GM18499 (cell line): ENCODE measurements around the gene CORO2A.
"Not testable (repeated sequence)": the region's sequence is repeated elsewhere in the genome, so short reads cannot be mapped to it uniquely, and the experiment has no call there.

Experiments
- ATAC-seq: cut with Tn5 transposase; IDR thresholded peaks from one replicate; pipeline ENCODE4 v1.9.1; 2021; ENCODE audit warnings: moderate number of reproducible peaks; ENCODE audit not compliant: insufficient read depth, unreplicated experiment

CORO2A gene

DNA sequence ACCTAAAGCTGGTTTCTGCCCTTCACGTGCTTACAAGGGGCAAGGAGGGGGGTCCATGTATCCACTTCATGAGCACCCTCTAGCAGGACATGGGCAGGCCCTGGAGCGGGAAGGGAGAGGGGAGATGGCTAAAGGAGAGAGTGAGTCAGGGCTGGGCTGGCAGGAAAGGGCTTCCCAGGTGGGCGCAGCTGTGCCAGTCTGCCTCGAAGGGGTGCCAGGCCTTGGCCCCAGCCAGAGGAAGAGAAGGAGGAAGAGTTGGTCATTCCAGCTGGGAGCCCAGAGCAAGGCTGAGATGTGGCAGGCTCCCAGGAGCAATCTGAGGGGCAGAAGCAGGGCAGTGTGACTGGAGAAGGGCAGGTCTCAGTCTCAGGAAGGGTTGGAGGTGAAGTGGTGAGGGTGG, 98.1 kb downstream of the CORO2A start:
- no peak for ATAC-seq

DNA sequence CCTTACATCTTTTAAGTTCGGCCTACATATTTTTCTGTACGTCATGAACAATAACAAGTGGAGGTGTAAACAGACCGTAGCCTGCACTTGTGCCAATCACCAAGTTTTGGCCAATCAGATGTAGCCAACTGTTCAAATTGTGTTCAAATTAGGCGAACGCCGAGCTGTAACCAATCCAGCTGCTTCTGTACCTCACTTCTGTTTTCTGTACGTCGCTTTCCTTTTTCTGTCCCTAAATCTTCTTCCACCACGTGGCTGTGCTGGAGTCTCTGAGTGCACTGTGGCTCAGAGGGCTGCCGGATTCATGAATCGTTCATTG, 99.9 kb downstream of the CORO2A start:
- ATAC-seq: no peak

DNA sequence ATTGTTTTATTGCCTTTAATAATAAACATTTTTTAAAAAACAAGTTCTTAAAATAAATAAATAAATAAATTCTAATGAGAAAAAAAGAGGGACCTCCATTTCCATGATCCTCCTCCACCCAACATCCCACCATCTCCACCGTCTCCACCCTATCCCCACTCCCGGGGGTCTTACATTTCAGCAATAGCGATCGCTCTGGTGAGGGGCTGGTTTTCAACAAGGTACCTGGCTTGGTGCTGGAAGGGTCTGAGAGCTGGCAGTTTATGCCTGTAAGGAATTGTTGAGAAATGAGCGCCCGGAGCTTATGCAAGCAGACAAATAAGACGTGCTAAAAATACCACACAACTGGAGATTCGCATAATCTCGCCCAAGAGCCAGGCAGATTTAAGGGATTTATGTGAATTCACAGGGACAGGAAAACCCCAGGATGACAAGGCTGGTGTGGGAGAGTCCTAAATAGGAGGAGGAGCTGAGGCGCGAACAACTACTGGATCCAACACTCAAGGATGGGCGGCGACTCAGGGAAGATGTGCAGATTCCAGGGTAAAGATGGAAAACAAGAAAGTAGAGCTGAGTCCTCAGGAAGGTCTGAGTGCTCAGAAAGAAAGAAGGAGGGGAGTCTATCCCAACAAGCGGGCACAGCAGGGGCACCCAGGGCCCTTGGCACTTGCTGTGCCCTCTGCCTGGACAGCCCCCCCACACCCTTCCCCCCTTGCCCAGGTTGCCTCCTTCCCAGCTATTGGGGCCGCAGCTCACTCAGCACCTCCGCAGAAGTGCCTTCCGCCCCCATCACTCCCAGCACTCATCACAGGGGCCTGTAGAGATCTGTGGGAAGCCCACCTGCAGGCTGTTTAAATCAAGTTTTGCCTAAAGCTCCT, 100.5 kb downstream of the CORO2A start:
- ATAC-seq: no peak

DNA sequence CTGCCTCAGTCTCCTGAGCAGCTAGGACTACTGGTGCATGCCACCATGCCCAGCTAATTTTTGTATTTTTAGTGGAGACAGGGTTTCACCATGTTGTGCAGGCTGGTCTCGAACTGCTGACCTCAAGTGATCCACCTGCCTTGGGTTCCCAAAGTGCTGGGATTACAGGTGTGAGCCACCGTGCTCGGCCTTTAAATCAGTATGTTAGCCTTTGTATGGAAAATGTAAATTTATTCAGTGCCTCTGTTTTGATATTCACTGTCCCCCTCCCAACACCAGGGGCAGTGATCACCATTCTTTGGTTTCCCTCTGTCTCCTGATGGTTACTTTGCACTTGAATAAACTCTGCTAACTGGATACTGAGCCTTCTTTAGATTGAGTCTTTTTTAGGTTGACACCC, 101.8 kb downstream of the CORO2A start:
- ATAC-seq: not testable (repeated sequence)

DNA sequence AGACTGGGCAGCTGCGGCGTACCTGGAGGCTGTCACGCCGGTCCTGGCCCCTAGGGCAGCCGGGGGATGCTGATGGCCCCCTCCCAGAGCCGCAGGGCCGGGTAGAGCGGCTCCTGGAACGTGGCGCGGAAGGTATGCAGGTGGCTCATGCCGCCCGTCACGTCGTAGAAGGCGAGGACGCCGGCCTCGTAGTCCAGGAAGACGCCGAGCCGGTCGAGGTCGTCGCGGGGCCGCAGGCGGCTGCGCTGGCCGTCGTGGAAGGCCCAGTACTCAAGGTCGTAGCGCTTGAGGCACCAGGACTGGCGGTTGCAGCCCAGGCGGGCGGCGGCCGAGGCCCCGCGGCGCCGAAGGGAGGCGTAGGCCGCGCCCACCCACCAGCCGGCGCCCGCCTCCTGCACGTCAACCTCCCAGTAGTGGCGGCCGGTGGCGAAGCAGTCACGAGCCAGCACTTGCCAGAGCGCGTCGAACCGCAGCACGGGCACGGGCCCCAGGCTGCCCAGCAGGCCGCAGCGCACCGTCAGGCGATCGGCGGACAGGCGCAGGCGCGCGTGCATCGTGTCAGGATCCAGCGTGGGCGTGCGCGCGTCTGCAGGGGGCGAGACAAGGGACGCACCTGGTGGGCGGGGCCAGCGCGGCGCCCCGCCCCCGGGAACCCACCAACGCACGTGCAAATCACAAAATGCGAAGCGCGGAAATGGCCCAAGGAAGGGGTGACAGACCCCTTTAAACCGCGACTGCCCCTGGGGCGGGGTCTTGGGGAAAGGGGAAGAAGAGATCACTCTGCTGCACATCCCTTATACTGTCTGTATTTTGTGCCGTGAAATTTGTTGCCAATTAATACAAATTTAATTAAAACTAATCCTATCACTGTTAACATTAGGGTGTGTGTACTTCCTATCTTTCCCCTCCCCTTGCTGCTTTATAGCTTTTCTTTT, 104.8 kb downstream of the CORO2A start:
- no peak for ATAC-seq

DNA sequence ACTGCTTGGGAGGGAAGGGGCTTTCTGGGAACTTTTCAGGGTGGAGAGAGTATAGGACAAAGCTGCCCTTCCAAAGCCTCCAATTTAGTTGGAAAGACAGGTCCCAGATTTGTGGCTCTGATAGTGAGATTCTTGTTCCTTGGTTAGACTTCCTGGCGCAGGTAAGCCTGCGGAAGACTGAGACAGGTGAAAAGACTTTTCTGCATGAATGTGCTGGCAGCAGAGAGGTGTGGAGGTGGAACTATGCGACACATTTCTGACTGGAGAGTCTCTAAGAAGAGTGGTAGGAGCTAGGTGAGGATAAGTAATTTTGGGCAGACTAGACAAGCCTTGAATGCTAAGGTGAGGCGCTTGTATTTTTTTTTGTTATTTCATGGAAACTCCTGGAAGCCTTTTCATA, 106.0 kb downstream of the CORO2A start:
- ATAC-seq: no peak

DNA sequence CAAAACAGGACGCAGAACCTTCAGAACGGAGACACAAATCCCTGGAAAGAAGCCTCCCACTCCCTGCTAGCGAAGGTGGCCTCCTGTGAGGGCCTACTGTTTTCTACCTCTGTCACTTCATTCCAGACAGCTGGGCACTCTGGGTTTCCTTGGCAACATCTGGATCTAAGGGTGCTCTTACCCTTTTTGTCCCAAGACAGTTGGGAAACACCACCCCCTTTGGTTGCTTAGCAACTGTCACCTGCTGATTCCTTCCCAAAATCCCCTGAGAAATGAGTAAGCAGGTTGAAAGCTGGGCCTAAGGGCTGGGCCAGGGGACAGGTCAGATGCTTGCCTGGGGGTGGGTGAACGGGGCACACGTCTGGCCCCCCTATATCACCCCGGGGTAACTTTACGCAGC, 106.5 kb downstream of the CORO2A start:
- ATAC-seq: no peak

DNA sequence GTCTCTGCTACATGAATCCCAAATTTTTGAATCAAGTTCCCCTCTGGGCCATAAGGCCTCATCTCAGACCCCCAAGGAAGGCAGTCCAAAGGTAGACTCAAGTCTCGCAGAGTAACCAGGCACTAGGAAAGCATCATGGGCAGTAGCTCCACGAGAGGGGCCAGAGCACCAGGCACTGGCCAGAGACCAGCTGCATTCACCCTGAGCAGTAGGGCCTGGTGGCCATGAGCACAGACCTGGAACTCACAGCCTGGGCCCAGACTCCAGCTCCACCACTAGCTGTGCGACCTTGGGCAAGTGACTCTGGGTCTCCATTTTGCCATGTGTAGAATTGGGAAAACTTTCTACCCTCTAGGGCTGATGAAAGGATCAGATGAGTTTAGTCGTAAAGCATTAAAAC, 107.4 kb downstream of the CORO2A start:
- ATAC-seq: no peak

DNA sequence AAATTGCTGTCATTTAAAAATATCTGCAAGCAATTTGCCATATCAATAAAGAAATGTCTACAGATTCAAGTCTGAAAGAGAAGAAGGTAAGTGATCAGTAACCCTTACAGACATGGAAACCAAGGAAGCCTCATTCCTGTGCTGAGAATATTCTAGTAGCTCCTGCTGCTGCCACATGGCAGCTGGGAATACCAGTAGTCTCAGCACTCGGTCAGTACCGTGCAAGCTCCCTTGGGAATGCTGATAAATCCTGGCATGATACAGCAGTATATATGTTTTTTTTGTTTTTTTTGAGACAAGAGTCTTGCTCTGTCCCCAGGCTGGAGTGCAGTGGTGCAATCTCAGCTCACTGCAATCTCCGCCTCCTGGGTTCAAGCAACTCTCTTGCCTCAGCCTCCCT, 108.0 kb downstream of the CORO2A start:
- ATAC-seq: no peak

DNA sequence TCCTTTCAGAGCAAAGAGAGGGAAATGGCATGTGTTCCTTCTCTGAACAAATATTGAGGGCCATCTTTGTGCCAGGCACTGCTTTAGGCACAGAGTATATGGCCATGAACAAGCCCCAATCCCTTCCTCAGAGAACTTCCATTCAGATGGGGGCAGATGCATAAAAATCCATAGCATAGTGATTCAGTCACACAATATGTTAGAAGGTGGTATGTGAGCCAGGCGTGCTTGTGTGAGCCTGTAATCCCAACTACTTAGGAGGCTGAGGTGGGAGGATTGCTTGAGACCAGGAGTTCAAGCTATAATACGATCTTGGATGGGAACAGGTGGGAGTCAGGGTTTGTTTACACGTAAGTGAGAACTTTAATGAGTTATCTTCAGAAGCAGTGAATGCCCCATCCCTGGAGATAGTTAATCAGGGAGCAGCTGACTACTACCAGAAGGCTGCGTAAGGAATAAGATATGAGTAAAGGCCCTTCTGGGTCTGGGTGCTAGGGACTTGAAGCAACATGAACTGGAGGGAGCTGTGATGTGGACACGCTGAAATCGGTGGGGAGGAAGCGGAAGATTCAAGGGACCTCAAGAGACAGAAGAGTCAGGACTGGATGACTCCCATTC, 108.8 kb downstream of the CORO2A start:
- no peak for ATAC-seq

DNA sequence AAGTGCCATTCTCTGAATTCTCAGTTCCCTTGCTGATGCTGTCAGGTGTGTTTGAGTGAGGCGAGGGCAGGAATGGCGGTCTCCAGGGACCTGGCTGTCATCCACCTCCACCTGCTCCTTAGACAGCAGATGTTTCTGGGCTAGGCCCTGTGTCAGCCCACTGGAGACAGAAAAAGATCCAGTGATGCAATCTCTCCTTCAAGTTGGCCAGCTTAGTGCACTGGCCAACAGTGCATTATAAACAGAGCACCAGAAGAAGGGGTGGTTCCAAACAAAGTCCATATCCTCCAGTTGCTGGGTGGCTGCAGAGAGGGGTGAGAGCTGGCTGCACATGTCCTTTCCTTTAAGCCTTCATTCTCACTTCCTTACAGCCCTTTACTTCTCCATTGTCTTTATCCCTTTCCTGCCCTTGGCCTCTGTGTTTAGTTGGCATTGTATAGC, 109.4 kb downstream of the CORO2A start:
- ATAC-seq: no peak

DNA sequence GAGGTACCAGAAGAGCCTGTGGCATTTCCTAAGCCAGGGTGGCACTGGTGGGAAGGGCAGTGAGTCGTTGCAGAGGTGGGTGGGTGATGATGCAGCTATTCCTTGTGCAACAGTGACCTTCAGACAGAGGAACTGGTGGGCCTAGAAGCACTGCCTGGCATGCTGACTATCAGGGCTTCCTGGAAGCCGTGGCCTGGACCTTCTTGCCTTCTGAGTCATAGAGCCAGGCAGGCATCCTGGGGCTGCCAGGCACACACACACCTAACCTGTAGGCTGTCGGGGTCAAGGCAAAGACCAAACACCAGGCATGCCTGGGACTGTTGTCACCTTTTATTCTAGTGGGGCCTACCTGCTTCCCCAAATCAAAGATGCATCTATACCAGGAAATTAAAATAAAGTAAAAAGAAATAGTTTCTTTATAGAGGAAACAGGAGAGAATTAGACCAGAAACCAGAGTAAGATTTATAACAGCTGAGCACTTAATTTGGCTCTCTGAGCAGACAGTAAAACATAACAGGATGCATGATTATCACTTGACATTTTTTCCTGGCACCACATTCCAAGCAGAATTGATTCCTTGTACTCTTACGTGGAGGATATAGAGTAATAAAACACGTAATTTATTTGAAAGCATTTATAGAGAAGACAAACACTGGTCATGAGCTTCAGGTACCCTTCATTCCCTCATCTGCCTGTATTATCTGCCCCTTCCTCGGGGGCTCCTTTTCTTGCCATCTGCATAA, 110.8 kb downstream of the CORO2A start:
- ATAC-seq: no peak

DNA sequence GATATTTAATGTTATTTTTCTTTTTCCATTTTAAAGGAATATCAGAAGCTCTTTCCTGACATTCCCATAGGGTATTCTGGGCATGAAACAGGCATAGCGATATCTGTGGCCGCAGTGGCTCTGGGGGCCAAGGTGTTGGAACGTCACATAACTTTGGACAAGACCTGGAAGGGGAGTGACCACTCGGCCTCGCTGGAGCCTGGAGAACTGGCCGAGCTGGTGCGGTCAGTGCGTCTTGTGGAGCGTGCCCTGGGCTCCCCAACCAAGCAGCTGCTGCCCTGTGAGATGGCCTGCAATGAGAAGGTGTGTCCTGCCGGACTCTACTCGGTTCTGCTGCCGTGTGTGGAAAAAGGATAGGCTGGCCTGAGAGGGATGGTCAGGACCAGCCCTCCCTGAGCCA, 111.7 kb downstream of the CORO2A start:
- ATAC-seq: no peak

DNA sequence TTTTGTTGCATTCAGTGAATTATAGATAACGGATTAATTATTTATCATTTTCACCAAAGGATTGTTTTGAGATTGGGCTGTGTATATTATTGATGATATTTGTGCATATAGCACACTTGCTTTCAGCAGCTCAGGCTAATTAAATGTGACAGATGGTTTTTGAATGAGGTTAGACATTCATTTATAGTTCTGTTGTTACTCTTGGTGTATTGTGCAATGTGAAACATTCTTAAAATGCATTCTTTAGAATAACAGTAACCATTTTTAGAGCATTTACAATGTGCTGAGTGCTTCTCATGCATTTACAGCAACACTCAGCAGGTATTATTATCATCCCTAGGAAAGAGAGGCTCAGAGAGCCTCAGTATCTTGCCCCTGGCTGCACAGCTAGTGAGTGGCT, 112.1 kb downstream of the CORO2A start:
- no peak for ATAC-seq

DNA sequence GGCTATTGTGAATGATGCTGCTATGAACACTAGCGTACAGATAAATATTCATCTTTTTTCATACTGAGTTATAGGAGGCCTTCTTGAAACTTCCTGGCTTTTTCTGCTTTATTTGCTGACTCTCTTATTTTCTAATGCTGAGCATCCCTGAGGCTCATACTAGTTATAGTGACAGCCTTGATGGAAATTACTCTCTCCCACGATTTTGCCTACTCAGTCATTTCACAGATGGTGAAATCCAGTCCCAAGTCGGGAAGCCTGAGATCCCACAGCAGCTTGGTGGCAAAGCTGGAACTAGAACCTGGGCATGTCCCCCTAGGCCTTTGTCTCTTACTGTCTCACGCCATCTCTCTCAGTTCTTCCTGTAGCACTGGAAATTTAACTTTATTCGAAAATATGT, 113.5 kb downstream of the CORO2A start:
- ATAC-seq: no peak

DNA sequence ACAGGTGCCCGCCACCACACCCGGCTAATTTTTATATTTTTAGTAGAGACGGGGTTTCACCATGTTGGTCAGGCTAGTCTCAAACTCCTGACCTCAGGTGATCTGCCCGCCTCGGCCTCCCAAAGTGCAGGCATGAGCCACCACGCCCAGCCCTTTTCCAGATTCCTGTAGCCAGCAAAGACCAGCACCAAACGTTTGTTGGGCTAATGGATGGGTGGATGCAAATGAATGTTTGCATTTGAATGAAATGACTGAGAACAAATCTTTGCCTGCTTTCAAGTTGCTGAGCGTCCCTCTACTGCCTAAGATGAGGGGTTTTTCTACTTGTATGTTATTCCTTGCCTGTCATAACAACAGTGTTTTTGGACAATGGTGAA, 115.9 kb downstream of the CORO2A start:
- ATAC-seq: not testable (repeated sequence)

DNA sequence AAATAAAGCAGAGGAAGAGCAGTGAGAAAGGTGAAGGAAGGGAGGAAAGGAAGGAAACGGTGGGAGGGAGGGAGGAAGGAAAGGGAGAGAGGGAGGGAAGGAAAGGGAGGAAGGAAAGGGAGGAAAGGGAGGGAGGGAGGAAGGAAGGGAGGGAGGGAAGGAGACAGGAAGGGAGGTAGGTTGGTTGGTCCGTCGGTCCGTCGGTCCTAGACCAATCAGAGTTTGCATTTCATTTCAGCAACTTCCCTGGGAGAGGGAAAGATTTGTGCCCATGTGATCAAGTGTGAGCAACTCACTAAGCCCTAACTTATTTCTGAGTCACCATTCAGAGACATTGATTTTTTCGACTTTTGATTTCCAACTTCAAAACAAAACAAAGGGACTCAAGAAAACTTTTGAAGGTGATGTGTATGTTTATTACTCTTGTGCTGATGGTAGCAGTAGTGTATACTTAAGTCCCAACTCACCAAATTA, 117.1 kb downstream of the CORO2A start:
- no peak for ATAC-seq

DNA sequence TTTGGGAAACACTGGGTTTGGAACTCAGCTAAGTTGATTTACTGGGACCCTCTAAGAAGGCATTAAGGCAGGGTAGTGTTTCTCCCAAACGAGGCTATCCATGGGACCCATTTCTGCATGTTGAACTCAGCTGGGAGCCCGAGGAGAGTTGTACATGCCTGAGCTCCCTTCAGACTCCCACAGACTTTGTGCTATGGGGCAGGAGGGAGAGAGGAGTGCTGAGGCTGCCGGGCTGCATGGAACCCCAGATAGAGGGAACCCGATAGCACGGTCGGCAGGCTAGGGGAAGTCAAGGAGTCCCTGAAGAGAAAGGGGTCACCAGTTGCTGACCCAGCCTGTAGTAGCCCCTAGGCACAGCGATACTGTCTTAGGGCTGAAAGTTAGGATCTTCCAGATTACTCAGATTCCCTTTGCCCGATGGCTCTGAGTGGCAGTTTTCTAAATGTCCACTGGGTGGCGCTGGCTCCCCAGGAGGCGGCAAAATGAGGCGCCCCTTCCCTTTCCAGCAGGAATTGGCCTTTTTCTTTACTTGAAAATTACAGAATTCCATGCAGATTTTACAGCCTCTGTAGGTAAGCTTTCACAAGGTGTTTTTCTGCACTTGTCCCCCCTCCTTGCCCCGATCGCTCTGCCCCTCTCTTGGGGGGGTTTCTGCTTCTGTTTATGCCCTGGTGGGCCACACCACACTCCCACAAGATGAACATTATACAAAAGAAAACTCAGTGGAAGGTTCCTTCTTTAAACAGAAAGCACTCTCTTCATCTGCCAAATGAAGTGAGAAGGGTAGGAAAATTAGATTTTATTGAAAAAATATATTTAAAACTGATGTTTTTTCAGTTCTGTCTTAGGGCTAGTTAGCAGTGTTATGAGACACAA, 118.1 kb downstream of the CORO2A start:
- ATAC-seq: no peak

DNA sequence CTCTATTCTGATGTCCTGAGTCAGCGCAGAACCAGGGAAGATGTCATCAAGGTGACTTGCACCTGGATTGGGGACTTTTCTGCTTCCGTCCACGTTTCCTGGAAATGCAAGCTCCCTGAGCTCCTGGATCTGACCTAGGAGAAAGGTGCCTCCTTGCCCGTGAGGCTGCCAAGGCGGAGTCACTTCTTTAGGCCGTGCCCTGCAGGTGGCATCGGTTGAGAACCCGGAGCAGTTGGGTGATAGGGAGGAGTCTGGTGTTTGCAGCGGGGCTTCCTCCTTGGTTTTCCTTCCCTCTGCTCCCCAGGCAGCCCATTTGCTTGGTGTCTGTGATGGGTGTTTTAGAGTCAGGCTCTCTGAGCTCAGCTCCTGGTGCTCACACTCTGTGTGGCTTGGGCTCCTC, 120.7 kb downstream of the CORO2A start:
- ATAC-seq: no peak
